ENCODE data around the gene AGBL4.
A peak's percentile ranks its signal among the peaks of the same experiment; 100 is the strongest.

The AGBL4 gene

GRCh38 chr1:48931506-48932192, 1092.1 kb downstream of the AGBL4 start:
- peak overlapping the region; percentile 14; the same call in 1 of the 2 replicates for H3K27ac ChIP-seq

GRCh38 chr1:48930011-48930410, 1093.7 kb downstream of the AGBL4 start:
- no peak for TF ChIP-seq CTCF (IDR thresholded peaks at IDR 0.05)
- TF ChIP-seq ZFX (IDR thresholded peaks at IDR 0.05; ENCODE audit: borderline replicate concordance): no peak
- H3K27ac ChIP-seq: no peak overlapping the region

More at GRCh38 chr1:48931506-48932192, 1092.1 kb downstream of the AGBL4 start:
- TF ChIP-seq CTCF (IDR thresholded peaks at IDR 0.05) (no peak), ZFX (IDR thresholded peaks at IDR 0.05; ENCODE audit: borderline replicate concordance) (no peak)

- TF ChIP-seq ZFX (IDR thresholded peaks at IDR 0.05; ENCODE audit: borderline replicate concordance) (no peak), CTCF (IDR thresholded peaks at IDR 0.05) (no peak)
- H3K27ac ChIP-seq: no peak overlapping the region
Measured at GRCh38 chr1:48924099-48924498, 1099.7 kb downstream of the AGBL4 start.

DNA sequence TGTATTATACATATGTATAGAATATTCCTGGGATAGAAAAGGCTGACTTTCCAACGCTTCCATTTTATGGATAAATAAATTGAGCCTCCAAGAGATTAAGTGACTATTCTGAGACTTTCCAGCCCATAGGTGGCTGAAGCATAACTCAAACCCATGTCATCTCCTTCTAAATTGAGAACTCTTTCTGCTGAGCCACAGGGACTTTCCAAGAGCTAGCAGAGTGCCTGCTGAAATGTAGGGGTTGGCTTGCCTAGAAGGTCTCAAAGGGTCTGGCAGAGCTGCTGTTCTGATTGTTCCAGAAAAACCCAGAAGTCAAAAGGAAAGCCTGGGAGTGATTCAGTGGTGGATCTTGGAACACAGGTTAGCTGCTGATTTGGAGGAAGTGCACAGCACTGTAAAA, 1100.6 kb downstream of the AGBL4 start:
- H3K27ac ChIP-seq: no peak overlapping the region
- TF ChIP-seq ZFX (IDR thresholded peaks at IDR 0.05; ENCODE audit: borderline replicate concordance): no peak
- TF ChIP-seq CTCF (IDR thresholded peaks at IDR 0.05): no peak

DNA sequence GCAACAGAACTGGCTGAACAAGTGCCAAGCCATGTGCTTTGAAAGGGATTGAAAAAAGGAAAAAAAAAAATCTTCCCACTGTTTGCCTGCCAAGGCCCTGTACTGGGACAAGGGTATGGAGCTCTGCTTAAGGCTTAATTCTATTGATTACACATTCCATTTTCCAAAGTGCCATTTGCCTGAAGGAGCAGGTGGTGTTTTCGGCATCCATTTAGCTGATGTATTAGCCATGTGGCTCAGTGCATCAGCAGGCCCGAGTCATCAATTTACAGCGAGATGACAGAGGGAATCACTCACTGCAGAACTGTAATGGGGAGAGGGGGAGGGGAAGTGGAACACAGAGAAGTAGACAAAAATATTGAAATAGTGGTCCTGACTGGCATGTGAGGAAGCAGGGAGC, 1102.9 kb downstream of the AGBL4 start:
- TF ChIP-seq ZFX (IDR thresholded peaks at IDR 0.05; ENCODE audit: borderline replicate concordance): no peak
- TF ChIP-seq CTCF (IDR thresholded peaks at IDR 0.05): no peak
- H3K27ac ChIP-seq: no peak overlapping the region

- H3K27ac ChIP-seq: peak overlapping the region; percentile 59
- TF ChIP-seq CTCF (IDR thresholded peaks at IDR 0.05): no peak
- no peak for TF ChIP-seq ZFX (IDR thresholded peaks at IDR 0.05; ENCODE audit: borderline replicate concordance)
Measured at GRCh38 chr1:48917901-48918603, 1105.7 kb downstream of the AGBL4 start.

- H3K27ac ChIP-seq: peak overlapping the region; percentile 59
- no peak for TF ChIP-seq CTCF (IDR thresholded peaks at IDR 0.05)
Measured at GRCh38 chr1:48917070-48917454, 1106.7 kb downstream of the AGBL4 start.

Data from 22Rv1 (cell line).